ENCODE data around the gene ANKRD34C. TPM values are rescaled to one million over a fixed set of nuclear protein-coding genes. Genes with fewer than 3 reads are reported as not detected.
"Not testable (repeated sequence)": the region's sequence is repeated elsewhere in the genome, so short reads cannot be mapped to it uniquely, and the experiment has no call there.

The ANKRD34C gene
- total and polyA plus RNA-seq, 8 donors, result not detected

DNA sequence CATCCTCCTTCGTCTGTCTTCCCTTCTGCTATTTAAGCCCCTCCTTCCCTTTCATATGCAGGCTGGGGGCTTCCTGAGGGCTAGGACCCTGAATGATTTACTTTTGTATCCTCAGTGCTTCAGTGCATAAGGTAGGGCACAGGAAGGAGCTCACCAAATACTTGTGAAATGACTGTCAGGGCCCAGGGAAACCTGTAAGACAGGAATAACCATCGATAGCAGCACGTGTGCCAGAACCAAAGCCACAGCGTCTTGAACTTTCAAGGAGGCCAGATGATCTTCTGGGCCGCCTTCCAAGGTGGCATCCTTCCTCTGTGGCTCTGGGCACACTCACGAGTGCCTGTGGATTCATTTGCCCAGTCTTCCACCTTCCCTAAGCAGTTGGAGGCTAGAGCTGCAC is 32.3 kb downstream of the ANKRD34C start:
- Histone ChIP-seq H3K4me1 (peaks cover 7 to 54% (median 49%) of the 10 kb centered on the region in 4 donors), H3K27me3 (no peaks in the 10 kb centered on the region), H3K4me3 (no peak overlapping the region), H3K36me3 (peaks cover 41 to 65% (median 63%) of the 10 kb centered on the region in 4 donors), H3K9me3 (no peaks in the 10 kb centered on the region), H3K27ac (no peak overlapping the region)
- DNase-seq, result peak; percentile 23 to 84
- 46 to 77% (median 56%) methylated on average over 6 of the region's 6 CpGs for whole genome bisulfite sequencing, 5 donors
- intact Hi-C loops (cut with DNase I; ENCODE audit: low total_unique reads), result no loop called here
- TF ChIP-seq POLR2A (IDR thresholded peaks at IDR 0.05), result no peak
- peak in 2 of 3 donors; percentile 11 to 57 for TF ChIP-seq POLR2AphosphoS5 (IDR thresholded peaks at IDR 0.05)

DNA sequence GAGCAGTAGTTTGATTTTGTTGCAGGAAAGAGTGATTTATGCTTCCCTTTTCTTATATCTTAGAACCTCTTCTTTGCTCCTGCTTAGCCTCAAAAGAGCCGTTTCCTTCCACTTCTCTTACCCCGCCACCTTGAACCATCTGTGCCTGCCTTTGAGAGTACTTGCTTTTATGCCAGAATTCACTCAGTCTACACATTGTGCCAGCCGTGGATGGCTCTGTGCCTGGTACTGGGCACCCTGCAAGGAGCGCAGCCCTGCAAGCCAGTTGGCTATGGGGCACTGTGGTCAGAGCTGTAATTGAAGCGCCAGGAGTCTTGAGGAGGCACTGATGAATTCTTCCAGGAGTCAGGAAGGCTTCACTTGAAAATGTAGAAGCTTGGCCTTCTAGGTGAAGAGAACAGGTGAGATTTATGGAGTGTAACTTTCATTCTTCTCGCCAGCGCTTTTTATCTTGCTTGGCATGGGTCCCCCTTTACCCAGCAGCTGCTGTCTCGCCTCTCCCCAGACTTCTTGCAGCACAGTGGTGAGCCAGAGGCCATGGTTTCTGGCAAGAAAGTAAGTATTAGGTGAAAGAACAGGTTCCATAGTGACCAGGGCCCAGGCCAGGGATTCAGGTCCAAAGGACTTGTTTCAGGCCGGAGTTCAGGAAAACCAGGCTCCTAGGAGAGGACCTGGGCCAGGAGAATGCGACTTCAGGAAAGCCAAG is 33.3 kb downstream of the ANKRD34C start:
- no peaks in the 10 kb centered on the region for H3K27me3 ChIP-seq
- 53 to 78% (median 63%) methylated on average over 10 of the region's 10 CpGs for WGBS, 5 donors
- peak in 1 of 2 donors; percentile 62 for DNase-seq
- H3K9me3 ChIP-seq, result no peaks in the 10 kb centered on the region
- H3K4me1 ChIP-seq, result peaks cover 7 to 48% (median 44%) of the 10 kb centered on the region in 4 donors
- H3K4me3 ChIP-seq, result no peak overlapping the region
- no peak overlapping the region for H3K27ac ChIP-seq
- H3K36me3 ChIP-seq, result peaks cover 41 to 75% (median 73%) of the 10 kb centered on the region in 4 donors
- intact Hi-C loops (cut with DNase I; ENCODE audit: low total_unique reads), result no loop called here
- no peak for TF ChIP-seq POLR2AphosphoS5 (IDR thresholded peaks at IDR 0.05)
- TF ChIP-seq, protein P1, sequence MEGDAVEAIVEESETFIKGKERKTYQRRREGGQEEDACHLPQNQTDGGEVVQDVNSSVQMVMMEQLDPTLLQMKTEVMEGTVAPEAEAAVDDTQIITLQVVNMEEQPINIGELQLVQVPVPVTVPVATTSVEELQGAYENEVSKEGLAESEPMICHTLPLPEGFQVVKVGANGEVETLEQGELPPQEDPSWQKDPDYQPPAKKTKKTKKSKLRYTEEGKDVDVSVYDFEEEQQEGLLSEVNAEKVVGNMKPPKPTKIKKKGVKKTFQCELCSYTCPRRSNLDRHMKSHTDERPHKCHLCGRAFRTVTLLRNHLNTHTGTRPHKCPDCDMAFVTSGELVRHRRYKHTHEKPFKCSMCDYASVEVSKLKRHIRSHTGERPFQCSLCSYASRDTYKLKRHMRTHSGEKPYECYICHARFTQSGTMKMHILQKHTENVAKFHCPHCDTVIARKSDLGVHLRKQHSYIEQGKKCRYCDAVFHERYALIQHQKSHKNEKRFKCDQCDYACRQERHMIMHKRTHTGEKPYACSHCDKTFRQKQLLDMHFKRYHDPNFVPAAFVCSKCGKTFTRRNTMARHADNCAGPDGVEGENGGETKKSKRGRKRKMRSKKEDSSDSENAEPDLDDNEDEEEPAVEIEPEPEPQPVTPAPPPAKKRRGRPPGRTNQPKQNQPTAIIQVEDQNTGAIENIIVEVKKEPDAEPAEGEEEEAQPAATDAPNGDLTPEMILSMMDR (IDR thresholded peaks at IDR 0.05), result no peak
- no peak for TF ChIP-seq POLR2A (IDR thresholded peaks at IDR 0.05)
- no peak for TF ChIP-seq EP300 (IDR thresholded peaks at IDR 0.05)

DNA sequence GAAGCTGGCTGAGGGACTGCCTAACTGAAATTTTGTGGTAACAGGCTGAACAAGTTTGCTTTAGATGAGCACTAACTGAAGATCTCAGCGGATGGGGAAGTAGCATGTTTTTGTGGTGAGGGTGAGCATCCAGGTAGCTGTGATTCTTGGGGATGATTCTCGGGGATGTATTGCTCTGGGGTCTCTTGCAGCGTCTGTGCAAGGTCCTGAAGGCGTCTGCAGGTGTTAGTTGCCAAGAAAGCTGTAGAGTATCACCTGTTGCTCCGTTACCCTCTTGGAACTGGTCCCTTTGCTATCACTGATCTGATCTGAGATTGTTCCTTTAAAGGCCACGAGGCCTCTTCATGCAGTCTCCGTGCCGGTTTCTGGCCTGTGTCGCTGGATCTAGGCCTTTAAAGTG is 34.3 kb downstream of the ANKRD34C start:
- Histone ChIP-seq H3K9me3 (no peaks in the 10 kb centered on the region), H3K36me3 (peaks cover 44 to 86% (median 84%) of the 10 kb centered on the region in 4 donors), H3K4me1 (peaks cover 6 to 40% (median 33%) of the 10 kb centered on the region in 4 donors), H3K27ac (no peak overlapping the region), H3K27me3 (no peaks in the 10 kb centered on the region), H3K4me3 (no peak overlapping the region)
- DNase-seq, result no peak
- TF ChIP-seq POLR2AphosphoS5 (IDR thresholded peaks at IDR 0.05), result no peak
- TF ChIP-seq POLR2A (IDR thresholded peaks at IDR 0.05), result no peak
- TF ChIP-seq EP300 (IDR thresholded peaks at IDR 0.05), result no peak
- TF ChIP-seq, protein P1 (IDR thresholded peaks at IDR 0.05), result no peak
- intact Hi-C loops (cut with DNase I; ENCODE audit: low total_unique reads), result no loop called here
- WGBS, 5 donors, result 84 to 91% (median 88%) methylated on average over 9 of the region's 9 CpGs

DNA sequence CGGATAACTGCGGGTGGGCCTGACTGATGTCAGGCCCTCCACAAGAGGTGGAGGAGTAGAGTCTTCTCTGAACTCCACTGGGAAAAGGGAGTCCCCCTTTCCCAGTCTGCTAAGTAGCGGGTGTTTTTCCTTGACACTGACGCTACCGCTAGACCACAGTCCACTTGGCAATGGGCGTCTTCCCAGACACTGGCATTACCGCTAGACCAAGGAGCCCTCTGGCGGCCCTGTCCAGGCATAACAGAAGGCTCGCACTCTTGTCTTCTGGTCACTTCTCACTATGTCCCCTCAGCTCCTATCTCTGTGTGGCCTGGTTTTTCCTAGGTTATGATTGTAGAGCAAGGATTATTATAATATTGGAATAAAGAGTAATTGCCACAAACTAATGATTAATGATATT is 37.5 kb downstream of the ANKRD34C start:
- intact Hi-C loops (cut with DNase I; ENCODE audit: low total_unique reads), result not testable (repeated sequence)
- H3K36me3 ChIP-seq, result peaks cover 43 to 97% (median 93%) of the 10 kb centered on the region in 4 donors

DNA sequence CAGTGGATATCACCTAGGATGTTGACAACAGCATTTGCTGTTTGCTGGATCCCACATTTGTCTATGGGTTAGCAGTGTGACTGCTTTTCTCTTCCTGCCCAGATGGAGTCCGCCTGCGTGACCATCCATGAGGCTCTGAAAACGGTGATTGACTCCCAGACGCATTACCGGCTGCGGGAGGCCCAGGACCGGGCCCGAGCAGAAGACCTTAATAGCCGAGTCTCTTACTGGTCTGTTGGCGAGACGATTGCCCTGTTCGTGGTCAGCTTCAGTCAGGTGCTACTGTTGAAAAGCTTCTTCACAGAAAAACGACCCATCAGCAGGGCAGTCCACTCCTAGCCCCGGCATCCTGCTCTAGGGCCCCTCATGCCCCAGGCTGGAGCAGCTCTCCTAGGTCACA is 39.4 kb downstream of the ANKRD34C start:
- WGBS, 5 donors, result 90 to 94% (median 93%) methylated on average over 14 of the region's 14 CpGs
- DNase-seq, result no peak
- H3K36me3 ChIP-seq, result peaks cover 37 to 93% (median 87%) of the 10 kb centered on the region in 4 donors
- TF ChIP-seq, protein P1 (IDR thresholded peaks at IDR 0.05), result no peak
- TF ChIP-seq EP300 (IDR thresholded peaks at IDR 0.05), result no peak
- TF ChIP-seq POLR2A (IDR thresholded peaks at IDR 0.05), result no peak
- no peak for TF ChIP-seq POLR2AphosphoS5 (IDR thresholded peaks at IDR 0.05)
- H3K9me3 ChIP-seq, result no peaks in the 10 kb centered on the region
- peaks cover 0 to 3% (median 0%) of the 10 kb centered on the region in 4 donors for H3K4me1 ChIP-seq
- intact Hi-C loops (cut with DNase I; ENCODE audit: low total_unique reads), result no loop called here
- H3K27ac ChIP-seq, result no peak overlapping the region
- H3K27me3 ChIP-seq, result no peaks in the 10 kb centered on the region
- no peak overlapping the region for H3K4me3 ChIP-seq

More for the DNA sequence above, 37.5 kb downstream of the ANKRD34C start:
- 95 to 98% (median 97%) methylated on average over 9 of the region's 9 CpGs for WGBS, 5 donors
- H3K27me3 ChIP-seq, H3K4me3 ChIP-seq, H3K27ac ChIP-seq, DNase-seq, H3K9me3 ChIP-seq: not testable (repeated sequence)
- peaks cover 0 to 16% (median 12%) of the 10 kb centered on the region in 4 donors for H3K4me1 ChIP-seq

Data from stomach (tissue), 9 donors.